K562 (cell line): ENCODE measurements around the gene TMIGD1. TPM values are rescaled to one million over a fixed set of nuclear protein-coding genes. Genes with fewer than 3 reads are reported as not detected.
A peak's percentile ranks its signal among the peaks of the same experiment; 100 is the strongest.

ENCODE experiments used
- ARID1B ChIP-seq: fragments of 450-650 bp; IDR thresholded peaks from 2 replicates; pipeline ENCODE4 v1.6.1; 2016; ENCODE audit warnings: antibody characterized with exemption, mild to moderate bottlenecking, inconsistent platforms
- ARNT ChIP-seq, 2 experiments: fragments of 450-650 bp; IDR thresholded peaks; 2 replicates each; pipeline ENCODE4 v1.6.1; 2016; ENCODE audit warnings: mild to moderate bottlenecking in 1 of 2
- MAZ ChIP-seq, 2 experiments: fragments of 450-650 bp in 1 of 2; sonication (generic) in 1 of 2; formaldehyde crosslinking; IDR thresholded peaks in 1 of 2; conservative IDR thresholded peaks in 1 of 2; 2 replicates each; pipeline versions ENCODE4 v1.4.0 to v1.5.0; 2020; ENCODE audit warnings: mild to moderate bottlenecking in 1 of 2, missing genetic modification reagents in 1 of 2
- NFYB ChIP-seq: IDR thresholded peaks from 2 replicates; pipeline ENCODE4 v1.6.1; 2011; ENCODE audit warnings: mild to moderate bottlenecking, moderate library complexity; ENCODE audit not compliant: insufficient read length; ENCODE audit errors: extremely low read depth
- TFAM ChIP-seq: fragments of 250-450 bp; sonication (Bioruptor Pico); conservative IDR thresholded peaks from 2 replicates; pipeline ENCODE4 v1.5.0; 2021; ENCODE audit warnings: mild to moderate bottlenecking, moderate library complexity
- ZNF175 ChIP-seq: fragments of 200-800 bp; sonication (Bioruptor generic); IDR thresholded peaks from 2 replicates; pipeline ENCODE4 v1.6.1; 2016; ENCODE audit warnings: low read depth, mild to moderate bottlenecking, missing genetic modification characterization, missing compliant biosample characterization
- polyA plus RNA-seq, 8 experiments: library from polyadenylated mRNA; depleted of rRNA in 4 of 8; stranded (reverse) in 5 of 8; unstranded in 3 of 8; fragments of >200 nt; fragmentation: Nextera tagmentation in 2 of 8; fragmentation: Illumina TruSeq in 1 of 8; extraction: Ambion mirVana in 2 of 8; extraction: Trizol in 1 of 8; gene quantifications; 2 replicates each; pipeline versions ENCODE4 v1.2.1 to v1.2.3, GENCODE V29; 2011 to 2014; ENCODE audit warnings: inconsistent platforms in 1 of 8, missing spikeins in 1 of 8
- total RNA-seq, 7 experiments: library from RNA; depleted of rRNA in 6 of 7; stranded (reverse); fragments of >200 nt in 6 of 7; fragmentation: Illumina TruSeq in 2 of 7; extraction: Trizol in 2 of 7; gene quantifications; 2 replicates each; pipeline versions ENCODE4 v1.2.1 to v1.2.3, GENCODE V29; 2011 to 2021; ENCODE audit warnings: low replicate concordance in 1 of 7
- TF ChIP-seq, protein P1 (sequence below): fragments of 450-650 bp; IDR thresholded peaks from 2 replicates; pipeline ENCODE4 v1.6.1; 2016; ENCODE audit warnings: mild to moderate bottlenecking, moderate library complexity

The TMIGD1 gene
- total and polyA plus RNA-seq, 9 of the 15 experiments (the other 6 are each of a cell fraction or from before 2014, with no cell fraction given) = not detected

DNA sequence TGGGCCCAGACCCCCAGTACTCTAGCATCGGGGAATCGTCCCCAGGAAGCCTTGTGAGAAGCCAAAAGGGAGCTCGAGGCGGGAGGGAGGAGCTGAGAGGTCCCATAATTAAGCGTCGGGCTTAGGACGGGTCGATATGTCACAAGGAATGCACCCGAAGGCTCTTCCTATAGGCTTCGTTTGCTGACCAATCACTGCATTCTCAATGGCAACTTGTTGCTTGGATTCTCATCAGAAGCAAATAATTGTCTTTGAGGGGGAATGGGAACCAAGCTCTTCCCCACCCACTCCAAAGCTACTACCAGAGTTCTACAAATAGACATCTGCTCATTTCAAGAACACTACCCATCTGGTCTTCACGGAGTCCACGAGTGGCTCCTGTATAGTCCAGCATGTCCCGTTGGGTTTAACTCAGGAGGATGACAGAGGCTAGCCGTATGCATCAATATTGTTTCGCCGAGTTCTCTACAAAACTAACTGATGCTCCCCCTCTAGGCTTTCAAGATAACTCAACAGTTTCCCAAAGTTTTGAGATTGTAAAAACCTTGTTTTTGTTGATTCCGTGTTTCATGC, 41.5 kb downstream of the TMIGD1 start (continued):
- TF ChIP-seq, protein P1, sequence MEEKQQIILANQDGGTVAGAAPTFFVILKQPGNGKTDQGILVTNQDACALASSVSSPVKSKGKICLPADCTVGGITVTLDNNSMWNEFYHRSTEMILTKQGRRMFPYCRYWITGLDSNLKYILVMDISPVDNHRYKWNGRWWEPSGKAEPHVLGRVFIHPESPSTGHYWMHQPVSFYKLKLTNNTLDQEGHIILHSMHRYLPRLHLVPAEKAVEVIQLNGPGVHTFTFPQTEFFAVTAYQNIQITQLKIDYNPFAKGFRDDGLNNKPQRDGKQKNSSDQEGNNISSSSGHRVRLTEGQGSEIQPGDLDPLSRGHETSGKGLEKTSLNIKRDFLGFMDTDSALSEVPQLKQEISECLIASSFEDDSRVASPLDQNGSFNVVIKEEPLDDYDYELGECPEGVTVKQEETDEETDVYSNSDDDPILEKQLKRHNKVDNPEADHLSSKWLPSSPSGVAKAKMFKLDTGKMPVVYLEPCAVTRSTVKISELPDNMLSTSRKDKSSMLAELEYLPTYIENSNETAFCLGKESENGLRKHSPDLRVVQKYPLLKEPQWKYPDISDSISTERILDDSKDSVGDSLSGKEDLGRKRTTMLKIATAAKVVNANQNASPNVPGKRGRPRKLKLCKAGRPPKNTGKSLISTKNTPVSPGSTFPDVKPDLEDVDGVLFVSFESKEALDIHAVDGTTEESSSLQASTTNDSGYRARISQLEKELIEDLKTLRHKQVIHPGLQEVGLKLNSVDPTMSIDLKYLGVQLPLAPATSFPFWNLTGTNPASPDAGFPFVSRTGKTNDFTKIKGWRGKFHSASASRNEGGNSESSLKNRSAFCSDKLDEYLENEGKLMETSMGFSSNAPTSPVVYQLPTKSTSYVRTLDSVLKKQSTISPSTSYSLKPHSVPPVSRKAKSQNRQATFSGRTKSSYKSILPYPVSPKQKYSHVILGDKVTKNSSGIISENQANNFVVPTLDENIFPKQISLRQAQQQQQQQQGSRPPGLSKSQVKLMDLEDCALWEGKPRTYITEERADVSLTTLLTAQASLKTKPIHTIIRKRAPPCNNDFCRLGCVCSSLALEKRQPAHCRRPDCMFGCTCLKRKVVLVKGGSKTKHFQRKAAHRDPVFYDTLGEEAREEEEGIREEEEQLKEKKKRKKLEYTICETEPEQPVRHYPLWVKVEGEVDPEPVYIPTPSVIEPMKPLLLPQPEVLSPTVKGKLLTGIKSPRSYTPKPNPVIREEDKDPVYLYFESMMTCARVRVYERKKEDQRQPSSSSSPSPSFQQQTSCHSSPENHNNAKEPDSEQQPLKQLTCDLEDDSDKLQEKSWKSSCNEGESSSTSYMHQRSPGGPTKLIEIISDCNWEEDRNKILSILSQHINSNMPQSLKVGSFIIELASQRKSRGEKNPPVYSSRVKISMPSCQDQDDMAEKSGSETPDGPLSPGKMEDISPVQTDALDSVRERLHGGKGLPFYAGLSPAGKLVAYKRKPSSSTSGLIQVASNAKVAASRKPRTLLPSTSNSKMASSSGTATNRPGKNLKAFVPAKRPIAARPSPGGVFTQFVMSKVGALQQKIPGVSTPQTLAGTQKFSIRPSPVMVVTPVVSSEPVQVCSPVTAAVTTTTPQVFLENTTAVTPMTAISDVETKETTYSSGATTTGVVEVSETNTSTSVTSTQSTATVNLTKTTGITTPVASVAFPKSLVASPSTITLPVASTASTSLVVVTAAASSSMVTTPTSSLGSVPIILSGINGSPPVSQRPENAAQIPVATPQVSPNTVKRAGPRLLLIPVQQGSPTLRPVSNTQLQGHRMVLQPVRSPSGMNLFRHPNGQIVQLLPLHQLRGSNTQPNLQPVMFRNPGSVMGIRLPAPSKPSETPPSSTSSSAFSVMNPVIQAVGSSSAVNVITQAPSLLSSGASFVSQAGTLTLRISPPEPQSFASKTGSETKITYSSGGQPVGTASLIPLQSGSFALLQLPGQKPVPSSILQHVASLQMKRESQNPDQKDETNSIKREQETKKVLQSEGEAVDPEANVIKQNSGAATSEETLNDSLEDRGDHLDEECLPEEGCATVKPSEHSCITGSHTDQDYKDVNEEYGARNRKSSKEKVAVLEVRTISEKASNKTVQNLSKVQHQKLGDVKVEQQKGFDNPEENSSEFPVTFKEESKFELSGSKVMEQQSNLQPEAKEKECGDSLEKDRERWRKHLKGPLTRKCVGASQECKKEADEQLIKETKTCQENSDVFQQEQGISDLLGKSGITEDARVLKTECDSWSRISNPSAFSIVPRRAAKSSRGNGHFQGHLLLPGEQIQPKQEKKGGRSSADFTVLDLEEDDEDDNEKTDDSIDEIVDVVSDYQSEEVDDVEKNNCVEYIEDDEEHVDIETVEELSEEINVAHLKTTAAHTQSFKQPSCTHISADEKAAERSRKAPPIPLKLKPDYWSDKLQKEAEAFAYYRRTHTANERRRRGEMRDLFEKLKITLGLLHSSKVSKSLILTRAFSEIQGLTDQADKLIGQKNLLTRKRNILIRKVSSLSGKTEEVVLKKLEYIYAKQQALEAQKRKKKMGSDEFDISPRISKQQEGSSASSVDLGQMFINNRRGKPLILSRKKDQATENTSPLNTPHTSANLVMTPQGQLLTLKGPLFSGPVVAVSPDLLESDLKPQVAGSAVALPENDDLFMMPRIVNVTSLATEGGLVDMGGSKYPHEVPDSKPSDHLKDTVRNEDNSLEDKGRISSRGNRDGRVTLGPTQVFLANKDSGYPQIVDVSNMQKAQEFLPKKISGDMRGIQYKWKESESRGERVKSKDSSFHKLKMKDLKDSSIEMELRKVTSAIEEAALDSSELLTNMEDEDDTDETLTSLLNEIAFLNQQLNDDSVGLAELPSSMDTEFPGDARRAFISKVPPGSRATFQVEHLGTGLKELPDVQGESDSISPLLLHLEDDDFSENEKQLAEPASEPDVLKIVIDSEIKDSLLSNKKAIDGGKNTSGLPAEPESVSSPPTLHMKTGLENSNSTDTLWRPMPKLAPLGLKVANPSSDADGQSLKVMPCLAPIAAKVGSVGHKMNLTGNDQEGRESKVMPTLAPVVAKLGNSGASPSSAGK = peak; percentile 62; the same call in 1 of the 2 replicates
- no peak for TF ChIP-seq ZNF175
- TF ChIP-seq ARID1B = no peak
- TF ChIP-seq NFYB = no peak
- TF ChIP-seq ARNT (IDR thresholded peaks at IDR 0.05) = no peak
- TF ChIP-seq TFAM (CRISPR knock-in tag) = no peak
- TF ChIP-seq MAZ (CRISPR knock-in tag; conservative IDR thresholded peaks at IDR 0.05 in 1 of 2, IDR thresholded peaks at IDR 0.05 in 1 of 2) = 0 out of 4 replicates have a peak, but pooled peaks of 1 of the 2 experiments have one; percentile 1
